Measurements from ENCODE around the gene AFF3. TPM values are rescaled to one million over a fixed set of nuclear protein-coding genes. Genes with fewer than 3 reads are reported as not detected.

Gene AFF3
- total RNA-seq, 1 experiment from 2014 or later = 0.22 TPM

GRCh38 chr2:99832926-99833325, 309.5 kb downstream of the AFF3 start:
- Histone ChIP-seq H2AFZ (ENCODE audit: low read length) (no peak overlapping the region), H3T11ph (ENCODE audit: low read length) (no peak overlapping the region), H3K18ac (ENCODE audit: insufficient read length, low read depth, low read length) (no peak overlapping the region), H2AK5ac (ENCODE audit: insufficient read length, low read length) (no peak overlapping the region), H4K91ac (ENCODE audit: insufficient read length, low read depth, low read length) (no peak overlapping the region), H3K27ac (ENCODE audit: insufficient read length, low read depth, low read length) (no peak overlapping the region), H2BK12ac (ENCODE audit: insufficient read length, low read depth, low read length) (no peak overlapping the region), H2BK15ac (ENCODE audit: low read depth, low read length) (no peak overlapping the region), H3K14ac (ENCODE audit: insufficient read depth, low read length) (no peak overlapping the region), H3K23me2 (ENCODE audit: insufficient read length, low read depth, low read length, poor library complexity, severe bottlenecking) (no peaks in the 10 kb centered on the region), H3K79me2 (ENCODE audit: insufficient read depth, low read length) (no peaks in the 10 kb centered on the region), H3K4me2 (ENCODE audit: insufficient read depth, insufficient read length, low read length) (no peak overlapping the region), H2BK20ac (ENCODE audit: low read depth, low read length, poor library complexity, severe bottlenecking) (no peak overlapping the region), H4K5ac (ENCODE audit: insufficient read length, low read depth, low read length) (no peak overlapping the region), H3K27me3 (ENCODE audit: insufficient read depth, low read length) (no peaks in the 10 kb centered on the region), H2BK120ac (ENCODE audit: low read depth, low read length, poor library complexity, severe bottlenecking) (no peak overlapping the region), H3K4me1 (ENCODE audit: insufficient read depth, low read length) (no peaks in the 10 kb centered on the region), H3K9ac (ENCODE audit: extremely low read depth, insufficient read length, low read length) (no peak overlapping the region), H2BK5ac (ENCODE audit: insufficient read length, low read length) (no peak overlapping the region), H3K56ac (ENCODE audit: insufficient read length, low read depth, low read length) (no peak overlapping the region), H3K79me1 (ENCODE audit: insufficient read depth, low read depth, low read length, poor library complexity, severe bottlenecking) (no peaks in the 10 kb centered on the region), H4K8ac (replicated peaks; ENCODE audit: insufficient read length, low read depth, low read length) (no peak overlapping the region), H3K4ac (ENCODE audit: low read depth, low read length) (no peak overlapping the region), H4K20me1 (ENCODE audit: control insufficient read depth, insufficient read depth, insufficient read length) (no peaks in the 10 kb centered on the region), H3K23ac (ENCODE audit: insufficient read length, low read depth, low read length) (no peak overlapping the region), H3K9me3 (ENCODE audit: control insufficient read depth, low read depth, low read length) (no peaks in the 10 kb centered on the region)
- DNase-seq = no peak
- no CpG with 5 or more reads among the region's 1 CpG for WGBS (ENCODE audit: extremely low coverage, insufficient read length, low lambda C conversion rate)
- no peaks in the 10 kb centered on the region for H3K9me3 Mint-ChIP-seq
- H3K27ac Mint-ChIP-seq = no peak overlapping the region
- TF ChIP-seq CTCF (conservative IDR thresholded peaks at IDR 0.05) = no peak
- no peak overlapping the region for H3K4me3 Mint-ChIP-seq
- no peaks in the 10 kb centered on the region for H3K4me1 Mint-ChIP-seq
- no peaks in the 10 kb centered on the region for H3K36me3 Mint-ChIP-seq (ENCODE audit: insufficient read depth in 1 of 3, low read depth in 3 of 3)
- H3K27me3 Mint-ChIP-seq (ENCODE audit: low read depth) = peaks cover 11% of the 10 kb centered on the region
